ENCODE results near the gene DCLRE1A. TPM values are rescaled to one million over a fixed set of nuclear protein-coding genes. Genes with fewer than 3 reads are reported as not detected.

Gene DCLRE1A
- total RNA-seq, 4 donors from 2014 or later, result 2.2 to 5.6 (median 4.7) TPM

- H3K9me3 ChIP-seq, result no peaks in the 10 kb centered on the region
- H3K4me1 ChIP-seq, result peaks cover 6 to 38% (median 11%) of the 10 kb centered on the region in 3 donors
- H3K4me3 ChIP-seq, result no peak overlapping the region
- intact Hi-C loops (cut with DNase I), result no loop called here
- peaks cover 0 to 47% (median 5%) of the 10 kb centered on the region in 3 donors for H3K36me3 ChIP-seq
- H3K27ac ChIP-seq, result no peak overlapping the region
- DNase-seq, result no peak
- 70 to 80% methylated on average over 2 of the region's 2 CpGs for WGBS, 2 donors
- H3K27me3 ChIP-seq, result no peaks in the 10 kb centered on the region
- no peak for TF ChIP-seq POLR2A (IDR thresholded peaks at IDR 0.05)
- TF ChIP-seq CTCF (IDR thresholded peaks at IDR 0.05), result no peak
Measured at GRCh38 chr10:113858541-113858940, 4.7 kb upstream of the DCLRE1A start.

GRCh38 chr10:113857210-113857609, 3.3 kb upstream of the DCLRE1A start:
- Histone ChIP-seq H3K36me3 (peaks cover 0 to 36% (median 5%) of the 10 kb centered on the region in 3 donors), H3K4me3 (no peak overlapping the region), H3K9me3 (no peaks in the 10 kb centered on the region), H3K27ac (no peak overlapping the region), H3K27me3 (no peaks in the 10 kb centered on the region), H3K4me1 (peaks cover 6 to 51% (median 11%) of the 10 kb centered on the region in 3 donors)
- TF ChIP-seq CTCF (IDR thresholded peaks at IDR 0.05), result no peak
- no peak for TF ChIP-seq POLR2A (IDR thresholded peaks at IDR 0.05)
- no peak for DNase-seq
- intact Hi-C loops (cut with DNase I), result no loop called here

- Histone ChIP-seq H3K27me3 (no peaks in the 10 kb centered on the region), H3K36me3 (peaks cover 0 to 30% (median 5%) of the 10 kb centered on the region in 3 donors), H3K9me3 (no peaks in the 10 kb centered on the region), H3K27ac (no peak overlapping the region), H3K4me1 (peaks cover 9 to 58% (median 13%) of the 10 kb centered on the region in 3 donors), H3K4me3 (peak overlapping the region in 3 of 4 donors; percentile 87 to 96 (median 93))
- 39 to 55% methylated on average over 1 of the region's 1 CpG for WGBS, 2 donors
- intact Hi-C loops (cut with DNase I), result no loop called here
- no peak for TF ChIP-seq CTCF (IDR thresholded peaks at IDR 0.05)
- no peak for TF ChIP-seq POLR2A (IDR thresholded peaks at IDR 0.05)
- no peak for DNase-seq
Measured at GRCh38 chr10:113856563-113856962, 2.7 kb upstream of the DCLRE1A start.

- H3K4me3 ChIP-seq, result peak overlapping the region; percentile 87 to 96 (median 94)
- WGBS, 2 donors, result 1 to 2% methylated on average over 17 to 18 of the region's 62 CpGs
- no peaks in the 10 kb centered on the region for H3K9me3 ChIP-seq
- intact Hi-C loops (cut with DNase I), result no loop called here
- H3K27ac ChIP-seq, result peak overlapping the region; percentile 91 to 94 (median 93)
- peak in 1 of 6 experiments; percentile 10 for TF ChIP-seq CTCF (IDR thresholded peaks at IDR 0.05)
- TF ChIP-seq POLR2A (IDR thresholded peaks at IDR 0.05), result peak in 1 of 4 donors; percentile 29
- H3K4me1 ChIP-seq, result peaks cover 9 to 73% (median 15%) of the 10 kb centered on the region in 3 donors
- DNase-seq, result no peak
- peaks cover 0 to 14% (median 0%) of the 10 kb centered on the region in 3 donors for H3K36me3 ChIP-seq
- H3K27me3 ChIP-seq, result no peaks in the 10 kb centered on the region
Measured at GRCh38 chr10:113854761-113855588, 1.1 kb upstream of the DCLRE1A start.

GRCh38 chr10:113853578-113854012, 287 bp downstream of the DCLRE1A start:
- no peaks in the 10 kb centered on the region for H3K9me3 ChIP-seq
- H3K27me3 ChIP-seq, result no peaks in the 10 kb centered on the region
- peak overlapping the region; percentile 87 to 96 (median 94) for H3K4me3 ChIP-seq
- peak; percentile 1 for DNase-seq
- no peak for TF ChIP-seq CTCF (IDR thresholded peaks at IDR 0.05)
- TF ChIP-seq POLR2A (IDR thresholded peaks at IDR 0.05), result no peak
- intact Hi-C loops (cut with DNase I), result no loop called here
- peaks cover 0 to 2% (median 0%) of the 10 kb centered on the region in 3 donors for H3K36me3 ChIP-seq
- H3K27ac ChIP-seq, result peak overlapping the region; percentile 91 to 94 (median 93)
- H3K4me1 ChIP-seq, result peaks cover 9 to 76% (median 15%) of the 10 kb centered on the region in 3 donors
- WGBS, 2 donors, result 15 to 33% methylated on average over 9 to 10 of the region's 10 CpGs

Measured in esophagus squamous epithelium (tissue), 5 donors.